ENCODE results near the gene SRL.

The SRL gene

GRCh38 chr16:4241928-4242283, at the start of gene SRL:
Gene SRL (minus strand): TSS chr16:4242080. CDS start chr16:4242067, 13 bp downstream.
- DNase-seq: no peak

- DNase-seq: no peak
Observed at GRCh38 chr16:4290236-4290830, 48.5 kb upstream of the SRL start.

GRCh38 chr16:4288148-4288921, 46.5 kb upstream of the SRL start:
- peak; percentile 42 for DNase-seq

GRCh38 chr16:4285167-4285566, 43.3 kb upstream of the SRL start:
- no peak for DNase-seq

GRCh38 chr16:4283939-4284338, 42.1 kb upstream of the SRL start:
- no peak for DNase-seq

GRCh38 chr16:4283441-4283840, 41.6 kb upstream of the SRL start:
- DNase-seq: no peak

GRCh38 chr16:4280625-4281024, 38.7 kb upstream of the SRL start:
- DNase-seq: no peak

GRCh38 chr16:4277987-4278513, 36.2 kb upstream of the SRL start:
- no peak for DNase-seq

GRCh38 chr16:4275861-4276260, 34.0 kb upstream of the SRL start:
- DNase-seq: no peak

GRCh38 chr16:4273858-4274311, 32.0 kb upstream of the SRL start:
- DNase-seq: no peak

GRCh38 chr16:4272114-4272956, 30.5 kb upstream of the SRL start:
- DNase-seq: no peak

- peak; percentile 51 for DNase-seq
Observed at GRCh38 chr16:4271176-4272113, 29.6 kb upstream of the SRL start.

- DNase-seq: no peak
Observed at GRCh38 chr16:4270595-4270994, 28.7 kb upstream of the SRL start.

GRCh38 chr16:4270091-4270490, 28.2 kb upstream of the SRL start:
- DNase-seq: no peak

GRCh38 chr16:4266372-4266771, 24.5 kb upstream of the SRL start:
- DNase-seq: no peak

- DNase-seq: no peak
Observed at GRCh38 chr16:4265676-4266075, 23.8 kb upstream of the SRL start.

- no peak for DNase-seq
Observed at GRCh38 chr16:4264546-4264945, 22.7 kb upstream of the SRL start.

- DNase-seq: no peak
Observed at GRCh38 chr16:4263504-4264436, 21.9 kb upstream of the SRL start.

- DNase-seq: no peak
Observed at GRCh38 chr16:4262303-4262835, 20.5 kb upstream of the SRL start.

- no peak for DNase-seq
Observed at GRCh38 chr16:4261557-4262172, 19.8 kb upstream of the SRL start.

All from NCI-H1105 (cell line).